GM18951 (cell line): ENCODE data around the gene ACTN1.

Source experiments
- POLR2A ChIP-seq: IDR thresholded peaks from 4 replicates; pipeline ENCODE4 v1.6.1; 2011; ENCODE audit warnings: mild to moderate bottlenecking; ENCODE audit not compliant: insufficient read length, insufficient read depth; ENCODE audit errors: extremely low read depth
- in situ Hi-C: fragments of 300-500 bp; cut with MboI; formaldehyde crosslinking; loops from one replicate; pipeline ENCODE4 v1.12.0; 2022; ENCODE audit warnings: low sequenced_read_pairs, mixed read lengths, inconsistent platforms; ENCODE audit not compliant: unreplicated experiment

ACTN1 gene

DNA sequence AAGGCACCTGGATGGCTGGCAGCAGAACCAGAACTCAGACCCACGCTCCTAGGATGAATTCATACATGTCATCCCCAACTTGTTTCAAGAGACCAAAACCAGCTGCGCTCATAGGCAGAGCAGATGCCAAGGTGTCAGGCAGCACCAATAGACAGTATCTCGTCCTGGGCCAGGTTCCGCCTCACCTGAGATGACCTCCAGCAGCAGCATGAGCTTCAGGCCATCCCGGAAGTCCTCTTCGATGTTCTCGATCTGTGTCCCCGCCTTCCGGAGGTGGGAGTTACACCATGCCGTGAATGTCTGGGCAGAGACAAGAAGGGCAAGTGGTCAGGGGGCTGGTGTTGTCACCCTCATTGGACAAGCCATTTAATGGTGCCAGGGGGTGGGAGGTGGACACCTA, 53.7 kb downstream of the ACTN1 start:
- in situ Hi-C loops: no loop called here
- TF ChIP-seq POLR2A: no peak

- in situ Hi-C loops: no loop called here
- no peak for TF ChIP-seq POLR2A
Observed at GRCh38 chr14:68924186-68925158, 54.6 kb downstream of the ACTN1 start.

GRCh38 chr14:68922886-68923285, 56.2 kb downstream of the ACTN1 start:
- in situ Hi-C loops: no loop called here
- TF ChIP-seq POLR2A: no peak

DNA sequence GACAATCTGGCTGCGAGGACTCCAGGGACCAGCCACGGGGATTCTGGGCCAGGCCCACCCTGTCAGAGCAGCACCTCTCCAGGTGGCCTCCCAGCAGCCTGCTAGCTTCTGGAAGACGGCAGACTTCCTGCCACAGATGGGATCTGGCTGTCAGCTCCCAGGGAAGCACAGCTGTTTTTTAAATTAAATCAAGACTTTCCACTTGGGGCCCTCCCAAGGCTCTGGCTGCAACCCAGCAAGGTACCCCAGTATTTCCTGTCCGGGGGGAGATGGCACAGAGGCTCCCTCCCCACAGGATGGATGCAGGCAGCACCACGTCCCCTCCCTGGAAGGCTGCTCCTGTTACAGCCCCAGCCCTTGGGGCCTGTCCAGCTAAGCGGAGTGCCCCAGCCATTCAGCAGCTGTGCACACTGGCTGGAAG, 56.9 kb downstream of the ACTN1 start:
- in situ Hi-C loops: no loop called here
- TF ChIP-seq POLR2A: no peak

DNA sequence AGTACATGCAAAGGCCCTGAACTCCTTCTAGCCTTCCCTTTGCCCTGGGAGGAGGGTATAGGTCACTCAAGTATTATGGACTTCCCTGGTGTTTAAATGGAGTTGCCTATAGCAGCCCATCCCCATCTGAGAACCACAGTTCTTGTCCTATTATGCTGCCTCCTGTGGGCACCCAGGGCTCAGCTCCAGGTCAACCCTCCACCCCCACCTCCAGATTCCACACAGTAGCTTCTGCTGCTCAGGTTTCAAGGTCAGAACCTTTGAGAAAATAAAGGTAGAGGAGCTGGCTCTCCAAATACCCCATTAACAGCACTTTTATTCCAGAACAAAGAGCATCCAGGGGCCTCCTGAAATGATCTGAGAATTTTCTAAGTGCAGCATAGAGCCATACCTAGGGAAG, 57.4 kb downstream of the ACTN1 start:
- no peak for TF ChIP-seq POLR2A
- in situ Hi-C loops: no loop called here

GRCh38 chr14:68921049-68921448, 58.1 kb downstream of the ACTN1 start:
- in situ Hi-C loops: no loop called here
- TF ChIP-seq POLR2A: no peak

DNA sequence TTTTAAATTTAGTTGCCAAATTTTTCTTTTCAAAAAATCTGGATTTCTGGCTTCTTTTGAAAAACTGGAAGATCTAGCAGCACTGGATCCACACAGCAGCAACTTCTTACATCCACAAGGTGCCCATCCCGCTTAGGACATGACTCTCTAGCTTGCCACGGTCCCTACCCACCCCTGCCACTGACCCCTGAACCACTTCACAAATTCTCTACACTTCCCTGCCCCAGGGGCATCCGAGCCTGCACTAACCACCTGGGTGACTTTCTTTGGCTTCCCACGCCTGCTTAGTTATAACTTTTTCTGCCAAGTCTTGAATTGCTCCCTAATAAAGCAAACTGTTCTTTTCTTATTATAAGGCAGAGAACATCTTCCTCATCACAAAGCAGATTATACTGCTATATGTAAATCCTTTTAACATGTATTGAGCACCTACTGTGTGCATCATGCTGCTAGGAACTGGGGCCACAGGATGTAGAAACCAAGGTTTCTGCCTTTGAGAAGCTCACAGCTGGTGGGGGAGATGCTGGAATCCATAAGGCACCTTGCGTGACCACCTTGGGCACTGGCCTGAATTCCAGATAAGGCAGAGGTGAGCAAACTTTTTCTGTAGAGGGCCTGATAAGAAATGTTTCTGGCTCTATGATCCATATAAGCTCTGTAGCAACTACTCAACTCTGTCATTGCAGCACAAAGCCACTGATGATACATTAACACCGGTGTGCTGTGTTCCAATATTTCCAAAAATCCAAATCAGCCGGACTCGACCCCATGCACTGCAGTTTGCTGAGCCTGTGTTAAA, 59.8 kb downstream of the ACTN1 start:
- in situ Hi-C loops: loop anchor here (10.0 kb wide), 1 partner anchor 165 kb away; no protein-coding TSS in a partner anchor
- no peak for TF ChIP-seq POLR2A

DNA sequence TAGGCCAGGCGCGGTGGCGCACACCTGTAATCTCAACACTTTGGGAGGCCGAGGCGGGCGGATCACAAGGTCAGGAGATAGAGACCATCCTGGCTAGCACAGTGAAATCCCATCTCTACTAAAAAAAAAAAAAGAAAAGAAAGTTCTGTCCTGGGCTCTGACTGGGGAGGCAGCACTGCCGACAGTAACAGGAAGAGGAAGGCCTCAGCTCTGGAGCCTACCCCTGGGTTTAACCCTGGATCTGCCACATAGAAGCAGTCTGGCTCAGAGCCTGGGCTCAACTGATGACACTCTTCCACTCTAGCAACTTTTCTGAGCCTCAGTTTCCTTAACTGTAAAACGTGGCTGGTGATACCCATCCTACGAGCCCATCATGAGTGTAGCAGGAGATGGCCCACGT, 60.5 kb downstream of the ACTN1 start:
- in situ Hi-C loops: loop anchor here (10.0 kb wide), 1 partner anchor 166 kb away; no protein-coding TSS in a partner anchor
- no peak for TF ChIP-seq POLR2A

DNA sequence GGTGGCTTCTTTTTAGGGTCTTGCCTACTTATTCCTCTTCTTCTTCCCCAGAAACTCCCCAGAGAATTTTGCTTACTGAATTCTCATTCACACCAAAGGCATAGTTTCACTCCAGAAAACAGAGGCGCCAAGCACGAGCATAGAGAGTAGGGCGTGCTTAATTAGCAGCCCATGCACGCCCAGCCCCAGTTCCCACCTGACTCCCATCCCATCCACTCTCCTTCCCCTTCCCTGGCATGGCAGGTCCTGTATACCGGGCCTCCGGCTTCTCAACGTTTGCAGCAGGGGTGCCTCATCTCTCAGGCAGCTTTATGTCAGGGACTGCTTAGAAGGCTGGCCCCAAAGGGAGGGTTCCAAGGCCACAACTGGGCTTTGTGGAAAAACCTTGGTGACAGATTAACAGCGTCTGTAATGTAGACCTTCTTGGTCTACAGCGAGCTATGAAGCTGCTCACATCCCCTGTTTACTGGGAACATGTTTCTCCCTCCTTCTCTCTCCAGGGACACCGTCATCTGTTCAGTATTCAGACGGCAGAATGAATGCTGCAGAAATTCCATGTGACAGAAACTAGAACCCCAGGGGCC, 62.7 kb downstream of the ACTN1 start:
- TF ChIP-seq POLR2A: no peak
- in situ Hi-C loops: loop anchor here (10.0 kb wide), 1 partner anchor 168 kb away; no protein-coding TSS in a partner anchor

- TF ChIP-seq POLR2A: no peak
- in situ Hi-C loops: loop anchor here (10.0 kb wide), 1 partner anchor 171 kb away; no protein-coding TSS in a partner anchor
Observed at GRCh38 chr14:68913516-68913915, 65.6 kb downstream of the ACTN1 start.

DNA sequence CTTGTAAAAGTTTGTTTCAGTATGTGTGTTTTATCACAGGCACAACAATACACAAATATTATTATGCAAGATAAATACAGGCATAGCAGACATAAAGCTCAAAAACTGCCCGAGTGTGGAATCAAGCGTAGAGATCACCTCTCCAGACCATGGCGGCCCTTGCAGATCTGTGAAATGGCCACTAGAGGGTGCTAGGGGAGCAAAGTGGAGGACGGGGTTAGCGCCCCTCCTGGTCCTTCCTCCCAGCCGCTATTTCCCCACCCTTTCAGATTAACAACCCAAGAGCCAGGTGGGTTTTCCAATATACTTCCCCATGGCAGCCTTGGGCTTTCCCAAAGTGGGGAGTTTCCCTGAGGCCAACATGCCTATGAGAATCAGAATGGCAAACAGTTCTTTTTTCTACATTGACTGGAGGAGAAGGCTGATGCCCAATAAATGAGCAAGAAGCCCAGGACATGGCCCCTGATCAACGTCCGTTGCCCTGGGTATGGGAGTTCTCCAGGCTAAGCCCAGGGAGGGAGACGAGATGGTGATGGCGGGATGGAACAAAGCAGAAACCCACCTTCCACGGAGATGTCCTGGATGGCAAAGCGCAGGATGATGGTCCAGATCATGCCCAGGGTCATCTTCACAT, 67.4 kb downstream of the ACTN1 start:
- in situ Hi-C loops: loop anchor here (10.0 kb wide), 1 partner anchor 173 kb away; no protein-coding TSS in a partner anchor
- TF ChIP-seq POLR2A: no peak

DNA sequence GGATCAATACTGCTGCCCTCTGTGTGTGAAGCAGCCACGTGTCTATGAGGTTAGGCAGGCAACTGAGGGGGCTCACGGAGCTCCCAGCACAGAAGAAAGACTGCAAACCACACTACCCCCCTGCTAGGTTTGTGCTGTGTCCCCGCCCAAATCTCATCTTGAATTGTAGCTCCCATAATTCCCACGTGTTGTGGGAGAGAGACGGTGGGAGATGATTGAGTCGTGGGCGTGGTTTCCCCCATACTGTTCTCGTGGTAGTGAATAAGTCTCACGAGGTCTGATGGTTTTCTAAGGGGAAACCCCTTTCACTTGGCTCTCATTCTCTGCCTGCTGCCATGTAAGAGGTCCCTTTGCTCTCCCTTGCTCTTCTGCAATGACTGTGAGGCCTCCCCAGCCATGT, 68.6 kb downstream of the ACTN1 start:
- in situ Hi-C loops: loop anchor here (10.0 kb wide), 1 partner anchor 174 kb away; no protein-coding TSS in a partner anchor
- no peak for TF ChIP-seq POLR2A
